HG02759 (cell line): Measurements from ENCODE around the gene TMEM87A.
"Not testable (repeated sequence)": the region's sequence is repeated elsewhere in the genome, so short reads cannot be mapped to it uniquely, and the experiment has no call there.

ENCODE experiments used
- ATAC-seq: cut with Tn5 transposase; IDR thresholded peaks from one replicate; pipeline ENCODE4 v1.9.1; 2021; ENCODE audit warnings: mild to moderate bottlenecking, moderate library complexity; ENCODE audit not compliant: unreplicated experiment

Gene TMEM87A

DNA sequence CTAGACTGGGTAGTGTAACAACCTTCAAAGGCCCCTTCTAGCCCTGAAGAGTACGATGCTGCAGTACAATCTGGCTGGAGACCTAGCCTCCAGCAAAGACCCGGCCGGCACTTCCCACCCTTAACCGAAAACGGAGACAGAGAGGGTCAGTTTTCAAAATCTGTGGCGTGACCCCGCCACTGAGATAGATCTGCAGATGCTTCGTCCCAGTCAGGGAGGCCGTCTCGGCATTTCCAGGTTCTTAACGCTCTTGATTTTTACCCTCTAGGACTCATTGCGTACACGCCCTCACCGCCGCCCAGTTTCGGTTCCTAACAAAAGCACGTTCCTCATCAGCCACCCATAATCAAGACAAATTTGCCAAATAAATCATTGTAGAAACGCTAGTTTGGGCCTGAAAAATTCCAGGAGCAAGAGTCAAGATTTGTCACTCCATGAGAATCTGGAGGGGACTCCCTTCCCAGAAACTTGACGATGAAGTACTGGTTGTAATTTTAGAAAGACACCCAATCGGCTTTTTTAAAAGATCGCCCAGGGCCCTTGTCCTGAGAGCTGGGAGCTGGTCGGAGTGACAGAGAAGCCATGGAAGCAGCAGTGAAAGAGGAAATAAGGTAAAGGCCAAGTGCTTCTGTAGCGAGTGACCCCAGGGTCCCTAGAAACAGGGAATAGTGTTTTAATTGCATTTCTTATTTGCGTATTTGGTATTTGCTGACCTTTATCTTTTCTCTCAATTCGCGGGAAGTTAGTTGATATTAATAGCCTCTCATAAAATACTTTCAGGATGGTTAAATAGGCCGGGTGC, 868 bp upstream of the TMEM87A start:
- peak; percentile 23 for ATAC-seq

GRCh38 chr15:42270996-42271395, 2.2 kb downstream of the TMEM87A start:
- no peak for ATAC-seq

DNA sequence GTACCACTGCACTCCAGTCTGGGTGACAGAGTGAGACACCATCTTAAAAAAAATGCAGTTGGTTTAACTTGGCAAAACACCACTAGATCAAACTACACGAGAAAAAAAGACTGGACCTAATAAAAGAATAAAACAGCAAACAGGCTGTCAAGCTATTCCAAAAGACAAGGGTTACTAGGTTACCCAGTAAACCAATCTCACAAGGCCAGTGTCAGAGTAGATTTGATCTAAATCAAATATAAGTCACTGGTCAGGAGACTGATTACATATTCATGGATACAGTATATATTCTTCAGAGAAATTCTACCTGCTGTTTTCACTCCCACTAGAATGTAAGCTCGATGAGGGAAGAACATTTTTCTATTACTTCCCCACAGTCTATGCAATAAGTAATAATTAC, 2.7 kb downstream of the TMEM87A start:
- no peak for ATAC-seq

DNA sequence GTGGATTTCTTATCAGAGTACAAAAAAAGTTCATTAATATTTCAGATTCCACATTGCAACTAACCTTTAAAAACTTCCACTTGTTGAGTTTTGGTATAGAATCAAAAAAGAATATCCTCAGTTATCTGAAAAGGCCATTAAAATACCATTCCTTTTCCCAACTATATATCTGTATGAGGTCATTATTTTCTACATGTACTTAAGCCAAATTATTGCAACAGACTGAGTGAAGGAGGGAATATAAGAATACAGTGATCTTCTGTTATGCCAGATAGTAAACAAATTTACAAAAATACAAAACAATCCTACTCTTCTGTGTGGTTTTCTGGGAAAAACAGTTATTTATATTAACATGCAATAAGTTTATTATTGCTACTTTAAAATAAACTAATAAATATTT, 5.9 kb downstream of the TMEM87A start:
- ATAC-seq, result no peak

- no peak for ATAC-seq
Measured at GRCh38 chr15:42264795-42265194, 8.4 kb downstream of the TMEM87A start.

DNA sequence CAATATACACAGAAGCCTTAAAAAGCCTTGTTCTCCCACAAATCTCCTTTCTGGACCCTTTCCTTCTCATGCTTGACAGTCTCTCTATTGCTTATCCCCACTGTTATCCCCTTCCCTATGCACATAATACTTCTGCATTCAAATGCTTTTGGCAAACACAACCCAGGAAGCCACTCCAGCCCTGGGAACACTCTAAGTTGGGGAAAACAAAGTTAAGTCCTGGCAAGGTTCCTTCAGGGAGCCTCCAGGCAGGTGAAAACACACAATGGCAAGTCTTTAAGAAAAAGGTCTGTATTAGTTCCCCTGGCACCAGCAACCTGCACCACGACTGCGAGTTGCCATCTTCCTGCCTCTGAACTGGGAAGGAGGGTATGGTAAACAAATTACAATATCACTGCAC, 19.9 kb downstream of the TMEM87A start:
- ATAC-seq, result no peak

- ATAC-seq, result no peak
Measured at GRCh38 chr15:42240823-42241222, 32.4 kb downstream of the TMEM87A start.

DNA sequence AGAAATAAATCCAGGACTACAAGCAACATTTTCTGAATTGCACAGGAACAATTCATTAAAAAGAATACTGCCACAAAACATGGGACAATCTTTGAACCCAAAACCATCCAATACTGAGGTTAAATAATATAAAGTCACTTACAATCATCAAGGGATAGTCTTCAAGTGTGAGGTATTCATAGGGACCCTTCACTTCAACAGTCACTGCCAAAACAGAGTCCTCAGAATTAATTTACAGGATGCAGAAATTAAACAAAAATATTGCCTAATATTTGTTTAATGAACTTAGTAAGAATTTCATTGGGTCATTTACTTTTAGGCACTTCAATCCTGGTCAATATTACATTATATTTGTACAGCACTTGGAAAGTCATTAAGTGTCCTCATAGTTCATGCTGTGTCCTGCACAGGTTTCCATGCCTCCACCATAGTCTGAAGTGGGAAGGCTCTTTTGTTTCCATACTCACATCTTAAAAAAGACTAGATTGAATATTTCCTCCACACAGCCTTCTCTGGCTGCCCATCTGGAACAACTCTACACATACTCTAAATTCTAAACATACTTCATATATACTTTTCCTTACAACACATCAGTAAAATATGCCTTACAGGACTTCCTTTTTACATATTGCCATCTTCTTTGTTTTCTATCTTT, 33.6 kb downstream of the TMEM87A start:
- no peak for ATAC-seq

DNA sequence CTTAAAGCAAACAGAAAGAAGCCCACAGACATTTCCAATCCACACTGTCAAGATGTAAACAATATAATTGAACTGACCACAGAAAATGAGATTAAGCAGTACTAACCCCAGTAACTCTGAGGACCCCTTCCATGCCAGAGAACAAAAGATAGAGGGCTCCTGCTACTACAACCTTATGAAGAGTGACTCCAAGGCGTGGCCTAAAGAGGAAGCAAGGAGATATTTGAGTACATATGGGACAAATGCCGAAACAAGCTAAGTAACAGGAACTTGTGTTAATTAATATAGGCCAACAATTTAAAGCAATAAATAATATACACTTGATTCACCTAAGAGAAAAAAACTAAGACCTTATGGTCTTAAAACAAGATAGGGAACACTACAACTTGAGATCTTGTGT, 40.1 kb downstream of the TMEM87A start:
- ATAC-seq, result no peak

- no peak for ATAC-seq
Measured at GRCh38 chr15:42232606-42233005, 40.6 kb downstream of the TMEM87A start.

DNA sequence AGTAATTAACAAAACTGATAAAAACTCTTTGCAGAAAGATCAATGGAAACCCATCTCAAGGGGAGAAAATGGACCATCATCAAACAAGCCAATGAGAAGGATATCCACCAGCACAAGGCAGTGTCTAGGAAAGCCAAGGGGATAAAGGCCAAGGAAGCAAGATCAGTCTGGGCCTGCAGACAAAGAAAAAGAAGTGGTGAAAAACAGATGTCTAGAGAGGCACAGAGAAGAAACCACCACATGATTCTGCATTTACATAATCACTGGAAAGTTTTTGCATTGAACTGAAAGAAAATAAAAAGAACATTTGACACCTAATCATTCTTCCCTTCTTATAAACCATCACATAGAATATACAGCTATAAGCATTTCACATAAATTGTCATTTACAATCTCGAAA, 42.1 kb downstream of the TMEM87A start:
- no peak for ATAC-seq

GRCh38 chr15:42228981-42229380, 44.3 kb downstream of the TMEM87A start:
- not testable (repeated sequence) for ATAC-seq

GRCh38 chr15:42228036-42228435, 45.2 kb downstream of the TMEM87A start:
- ATAC-seq, result no peak

DNA sequence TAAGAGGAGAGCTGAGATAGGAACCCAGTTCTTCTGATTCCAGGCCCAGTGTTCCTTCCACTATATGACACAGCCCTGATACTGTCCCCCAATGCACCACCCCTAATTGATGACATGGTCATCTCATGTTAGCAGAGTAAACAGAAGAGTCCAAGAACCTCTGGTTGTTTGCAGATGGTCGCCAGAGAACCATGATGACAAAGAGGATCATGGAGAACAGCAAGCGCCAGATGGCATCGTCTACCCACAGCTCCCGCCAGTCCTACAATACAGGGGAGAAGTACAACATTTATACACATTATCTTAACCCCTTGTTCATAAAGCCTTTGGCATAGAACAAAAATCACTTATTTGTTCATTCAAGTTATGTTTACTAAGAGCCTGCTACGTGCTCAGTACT, 46.6 kb downstream of the TMEM87A start:
- no peak for ATAC-seq

DNA sequence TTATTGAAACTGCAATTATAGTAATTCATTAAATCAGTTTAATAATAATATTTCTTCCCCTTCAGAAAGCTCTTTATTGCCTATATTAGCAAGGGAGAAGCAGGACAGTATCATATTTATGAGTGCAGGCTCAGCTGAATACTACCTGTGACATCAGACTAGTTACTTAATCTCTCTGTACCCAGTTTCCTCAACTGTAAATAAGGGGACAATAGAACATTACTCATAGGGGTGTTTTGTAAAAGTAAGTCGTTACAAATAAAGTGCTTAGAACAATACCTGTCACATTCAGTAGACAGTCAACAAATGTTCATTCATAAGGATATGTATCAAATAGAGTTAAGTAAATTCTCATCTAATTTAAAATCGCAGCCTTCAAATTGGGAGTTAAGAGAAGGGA, 53.0 kb downstream of the TMEM87A start:
- no peak for ATAC-seq

GRCh38 chr15:42218953-42219592, 54.2 kb downstream of the TMEM87A start:
- no peak for ATAC-seq

GRCh38 chr15:42217568-42217967, 55.7 kb downstream of the TMEM87A start:
- ATAC-seq, result no peak

DNA sequence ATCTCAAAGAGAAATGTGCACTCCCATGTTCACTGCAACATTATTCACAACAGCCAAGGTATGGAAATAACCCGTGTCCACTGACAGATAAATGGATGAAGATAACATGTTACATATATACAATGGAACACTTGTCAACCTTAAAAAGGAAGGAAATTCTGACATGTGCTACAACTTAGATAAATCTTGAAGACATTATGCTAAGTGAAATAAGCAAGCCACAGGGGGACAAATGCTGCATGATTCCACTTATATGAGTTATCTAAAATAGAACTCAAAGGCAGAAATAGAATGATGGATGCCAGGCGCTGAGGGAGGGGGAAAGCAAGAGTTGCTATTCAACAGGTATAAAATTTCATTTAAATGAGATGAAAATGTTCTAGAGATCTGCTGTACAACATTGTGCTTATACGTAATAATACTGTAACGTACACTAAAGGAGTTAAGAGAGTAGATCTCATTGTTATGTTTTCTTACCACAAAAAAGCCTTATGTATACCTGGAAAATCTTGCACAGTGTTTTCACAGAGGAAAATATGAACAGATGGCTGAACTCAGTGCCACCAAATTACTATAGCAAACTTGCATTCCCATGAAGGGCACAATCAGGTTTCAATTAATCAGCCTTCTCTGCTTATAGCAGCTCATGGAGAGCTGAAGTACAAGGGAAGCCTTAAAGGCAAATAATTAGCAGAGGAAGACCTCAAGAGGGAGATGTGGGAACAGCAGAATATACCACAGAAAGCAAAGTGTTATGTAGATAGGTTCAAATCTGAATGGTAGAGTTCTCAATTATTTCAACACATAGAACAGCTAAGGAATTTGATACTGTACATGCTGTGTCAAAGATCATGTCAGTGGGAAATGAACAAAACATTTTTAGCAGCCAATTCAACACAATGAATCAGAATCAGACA, 57.1 kb downstream of the TMEM87A start:
- ATAC-seq, result no peak

GRCh38 chr15:42214600-42214999, 58.6 kb downstream of the TMEM87A start:
- ATAC-seq, result no peak

GRCh38 chr15:42213511-42213910, 59.7 kb downstream of the TMEM87A start:
- ATAC-seq, result no peak

- ATAC-seq, result no peak
Measured at GRCh38 chr15:42210696-42211095, 62.5 kb downstream of the TMEM87A start.
